Panc1 (cell line): ENCODE data around the gene RUNX1. TPM values are rescaled to one million over a fixed set of nuclear protein-coding genes. Genes with fewer than 3 reads are reported as not detected.

Experiments
- ATAC-seq: fragments of 200-7000 bp; cut with Tn5 transposase; 2 replicates; pipeline ENCODE4 v1.9.1; 2020; ENCODE audit warnings: mild to moderate bottlenecking, moderate library complexity
- BruUV-seq: library from RNA; stranded (reverse); fragments of 400-500 nt; replicated peaks from 2 replicates; lab custom pipeline; 2021; lab: Mats Ljungman, UMichigan
- CTCF ChIA-PET: fragments of 300-600 bp; sonication (Branson Sonifier 250); formaldehyde crosslinking; loops from one replicate; lab custom pipeline; 2022; ENCODE audit warnings: antibody characterized with exemption; lab: Charles Lee
- POLR2A ChIA-PET: fragments of 300-600 bp; sonication (Branson Sonifier 250); formaldehyde crosslinking; loops from one replicate; lab custom pipeline; 2022; ENCODE audit warnings: antibody characterized with exemption; lab: Charles Lee
- DNase-seq: peaks from one replicate; pipeline ENCODE4 v3.0.0-alpha.2; 2010; ENCODE audit warnings: low read depth, low spot score
- H3K27ac ChIP-seq: 2 replicates; pipeline ENCODE4 v1.5.1; 2011; ENCODE audit warnings: mild to moderate bottlenecking, low read length, inconsistent platforms
- H3K27me3 ChIP-seq: fragments of 200-500 bp; sonication (Bioruptor generic); 2 replicates; pipeline ENCODE4 v1.6.0; 2014; ENCODE audit warnings: low read length, inconsistent platforms; ENCODE audit not compliant: control insufficient read depth, insufficient read depth
- H3K36me3 ChIP-seq: fragments of 200-500 bp; sonication (Bioruptor generic); 2 replicates; pipeline ENCODE4 v1.5.1; 2014; ENCODE audit warnings: inconsistent platforms, mild to moderate bottlenecking, low read length, moderate library complexity; ENCODE audit not compliant: control insufficient read depth, insufficient read depth
- H3K4me1 ChIP-seq: 2 replicates; pipeline ENCODE4 v1.5.1; 2011; ENCODE audit warnings: inconsistent platforms, mild to moderate bottlenecking, low read length, moderate library complexity; ENCODE audit not compliant: control insufficient read depth, insufficient read depth
- H3K4me3 ChIP-seq, 2 experiments: 2 replicates each; pipeline ENCODE4 v1.5.1; 2011 to 2012; ENCODE audit warnings: low read depth in 2 of 2, low read length in 2 of 2, mild to moderate bottlenecking in 2 of 2, inconsistent platforms in 1 of 2, moderate library complexity in 1 of 2
- H3K9me3 ChIP-seq: fragments of 200-500 bp; sonication (Bioruptor generic); 2 replicates; pipeline ENCODE4 v1.5.1; 2014; ENCODE audit warnings: low read depth, mild to moderate bottlenecking, inconsistent platforms, low read length, moderate library complexity; ENCODE audit not compliant: control insufficient read depth, insufficient read depth
- POLR2AphosphoS5 ChIP-seq: IDR thresholded peaks from 2 replicates; pipeline ENCODE4 v1.6.1; 2012; ENCODE audit warnings: mild to moderate bottlenecking, low read depth, low read length, moderate library complexity
- REST ChIP-seq, 2 experiments: IDR thresholded peaks; 2 replicates each; pipeline ENCODE4 v1.6.1; 2011 to 2012; ENCODE audit warnings: low read depth in 2 of 2, control low read depth in 1 of 2, low read length in 1 of 2, mild to moderate bottlenecking in 1 of 2, moderate library complexity in 1 of 2; ENCODE audit not compliant: insufficient read depth in 1 of 2
- SIN3A ChIP-seq: IDR thresholded peaks from 2 replicates; pipeline ENCODE4 v1.6.1; 2012; ENCODE audit warnings: low read depth, mild to moderate bottlenecking, low read length, moderate library complexity, borderline replicate concordance; ENCODE audit not compliant: insufficient read depth
- TCF7L2 ChIP-seq: IDR thresholded peaks from 2 replicates; pipeline ENCODE4 v1.6.1; 2011; ENCODE audit warnings: mild to moderate bottlenecking, low read depth, low read length, inconsistent platforms
- in situ Hi-C: cut with HindIII; loops from 2 replicates; pipeline ENCODE4 v1.10.0; 2016; ENCODE audit warnings: low sequenced_read_pairs, low pct_unique_long_range_greater_than_20kb
- intact Hi-C: fragments of 100-400 bp; cut with micrococcal nuclease; formaldehyde crosslinking; loops from one replicate; pipeline ENCODE4 v1.10.0; 2022; ENCODE audit not compliant: unreplicated experiment
- total RNA-seq: library from RNA; stranded (reverse); gene quantifications from one replicate; pipeline ENCODE4 v1.2.1, GENCODE V29; 2021; ENCODE audit not compliant: unreplicated experiment
- TF ChIP-seq, protein P1 (sequence below): fragments of 450-650 bp; IDR thresholded peaks from 2 replicates; pipeline ENCODE4 v1.5.1; 2017; ENCODE audit warnings: mild to moderate bottlenecking

RUNX1 gene
- total RNA-seq, 1 experiment from 2014 or later, result 22.4 TPM

DNA sequence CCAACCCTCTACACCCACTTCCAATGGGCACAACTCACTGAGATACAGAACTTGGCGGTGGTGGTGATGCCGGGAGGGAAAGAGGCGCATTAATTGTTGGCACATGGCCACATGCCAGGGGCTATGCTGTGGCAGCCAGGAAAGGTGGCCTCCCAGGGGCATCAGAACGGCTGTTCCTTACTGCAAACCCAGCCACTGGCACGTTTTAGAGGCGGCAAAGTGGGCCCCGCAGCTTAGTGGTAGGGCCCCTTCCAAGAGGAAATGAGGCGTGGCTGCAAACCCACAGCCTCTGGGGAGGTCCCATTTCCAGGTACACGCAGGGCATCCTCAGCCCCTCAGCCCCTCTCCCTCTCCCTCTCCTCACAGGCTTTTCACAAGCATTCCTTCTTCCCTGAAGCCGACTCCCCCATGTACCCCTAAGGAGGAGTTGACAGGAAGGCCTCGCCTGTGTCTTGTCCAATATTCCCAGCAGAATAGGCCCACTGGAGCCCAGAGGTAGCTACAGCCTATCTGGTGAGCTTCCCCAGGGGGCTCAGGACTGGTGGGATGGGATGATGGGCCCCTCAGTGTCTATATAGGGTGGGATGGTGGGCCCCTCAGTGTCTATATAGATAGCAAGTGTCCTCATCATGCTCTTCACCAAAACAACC lies 214.1 kb downstream of the RUNX1 start:
- ATAC-seq (no peak), DNase-seq (no peak)
- in situ Hi-C loops (no loop called here), intact Hi-C loops (no loop called here)
- no peaks in the 10 kb centered on the region for H3K9me3 ChIP-seq
- no peak overlapping the region for H3K27ac ChIP-seq
- ChIA-PET CTCF (no interaction called here), POLR2A (no interaction called here)
- H3K4me1 ChIP-seq, result no peaks in the 10 kb centered on the region
- no peaks in the 10 kb centered on the region for H3K27me3 ChIP-seq
- no peak overlapping the region for H3K4me3 ChIP-seq
- no TSS peak for BruUV-seq
- peaks cover 4% of the 10 kb centered on the region; the same call in 1 of the 2 replicates for H3K36me3 ChIP-seq
- TF ChIP-seq REST (IDR thresholded peaks at IDR 0.05; ENCODE audit: insufficient read depth in 1 of 2, low read depth in 2 of 2, low read length in 1 of 2), result no peak
- no peak for TF ChIP-seq TCF7L2
- TF ChIP-seq SIN3A, result no peak
- TF ChIP-seq, protein P1, sequence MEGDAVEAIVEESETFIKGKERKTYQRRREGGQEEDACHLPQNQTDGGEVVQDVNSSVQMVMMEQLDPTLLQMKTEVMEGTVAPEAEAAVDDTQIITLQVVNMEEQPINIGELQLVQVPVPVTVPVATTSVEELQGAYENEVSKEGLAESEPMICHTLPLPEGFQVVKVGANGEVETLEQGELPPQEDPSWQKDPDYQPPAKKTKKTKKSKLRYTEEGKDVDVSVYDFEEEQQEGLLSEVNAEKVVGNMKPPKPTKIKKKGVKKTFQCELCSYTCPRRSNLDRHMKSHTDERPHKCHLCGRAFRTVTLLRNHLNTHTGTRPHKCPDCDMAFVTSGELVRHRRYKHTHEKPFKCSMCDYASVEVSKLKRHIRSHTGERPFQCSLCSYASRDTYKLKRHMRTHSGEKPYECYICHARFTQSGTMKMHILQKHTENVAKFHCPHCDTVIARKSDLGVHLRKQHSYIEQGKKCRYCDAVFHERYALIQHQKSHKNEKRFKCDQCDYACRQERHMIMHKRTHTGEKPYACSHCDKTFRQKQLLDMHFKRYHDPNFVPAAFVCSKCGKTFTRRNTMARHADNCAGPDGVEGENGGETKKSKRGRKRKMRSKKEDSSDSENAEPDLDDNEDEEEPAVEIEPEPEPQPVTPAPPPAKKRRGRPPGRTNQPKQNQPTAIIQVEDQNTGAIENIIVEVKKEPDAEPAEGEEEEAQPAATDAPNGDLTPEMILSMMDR, result no peak
- TF ChIP-seq POLR2AphosphoS5, result no peak

DNA sequence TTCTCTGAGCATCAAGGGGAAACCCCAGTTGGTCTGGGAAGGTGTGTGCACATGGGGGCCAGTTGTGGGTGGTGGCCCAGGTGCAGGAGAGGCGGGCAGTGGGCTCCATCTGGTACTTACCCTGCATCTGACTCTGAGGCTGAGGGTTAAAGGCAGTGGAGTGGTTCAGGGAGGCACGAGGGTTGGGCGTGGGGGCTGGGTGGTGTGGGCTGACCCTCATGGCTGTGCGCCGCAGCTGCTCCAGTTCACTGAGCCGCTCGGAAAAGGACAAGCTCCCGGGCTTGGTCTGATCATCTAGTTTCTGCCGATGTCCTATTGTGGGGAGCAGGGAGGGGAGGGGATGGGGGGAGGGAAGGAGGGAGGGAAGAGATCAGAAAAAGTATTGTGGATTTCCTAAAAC lies 214.8 kb downstream of the RUNX1 start:
- Histone ChIP-seq H3K9me3 (no peaks in the 10 kb centered on the region), H3K4me1 (no peaks in the 10 kb centered on the region), H3K36me3 (peaks cover 4% of the 10 kb centered on the region; the same call in 1 of the 2 replicates), H3K27ac (no peak overlapping the region), H3K27me3 (no peaks in the 10 kb centered on the region), H3K4me3 (no peak overlapping the region)
- TF ChIP-seq TCF7L2 (no peak), REST (IDR thresholded peaks at IDR 0.05; ENCODE audit: insufficient read depth in 1 of 2, low read depth in 2 of 2, low read length in 1 of 2) (no peak), SIN3A (no peak), POLR2AphosphoS5 (no peak)
- TF ChIP-seq, protein P1, result no peak
- intact Hi-C loops, result no loop called here
- ChIA-PET CTCF (no interaction called here), POLR2A (interaction anchor here (0.7 kb wide), 1 partner anchor 10 kb away, joined by 7 read pairs; no protein-coding TSS in a partner anchor)
- ATAC-seq (no peak), DNase-seq (no peak)
- in situ Hi-C loops, result no loop called here
- BruUV-seq, result no TSS peak
